Measurements from ENCODE around the gene FMO3.

The FMO3 gene

GRCh38 chr1:171117085-171117484 lies 26.4 kb downstream of the FMO3 start:
- DNase-seq = no peak

GRCh38 chr1:171119648-171120047 lies 28.9 kb downstream of the FMO3 start:
- no peak for DNase-seq

- no peak for DNase-seq
Observed at GRCh38 chr1:171122299-171122698, 31.6 kb downstream of the FMO3 start.

GRCh38 chr1:171122893-171123292 lies 32.2 kb downstream of the FMO3 start:
- no peak for DNase-seq

GRCh38 chr1:171126504-171126903 lies 35.8 kb downstream of the FMO3 start:
- no peak for DNase-seq

GRCh38 chr1:171127099-171127498 lies 36.4 kb downstream of the FMO3 start:
- DNase-seq = no peak

- DNase-seq = no peak
Observed at GRCh38 chr1:171127501-171127900, 36.8 kb downstream of the FMO3 start.

GRCh38 chr1:171128463-171128862 lies 37.8 kb downstream of the FMO3 start:
- DNase-seq = no peak

- DNase-seq = no peak
Observed at GRCh38 chr1:171134204-171134923, 43.7 kb downstream of the FMO3 start.

GRCh38 chr1:171137580-171137979 lies 46.9 kb downstream of the FMO3 start:
- no peak for DNase-seq

- no peak for DNase-seq
Observed at GRCh38 chr1:171138980-171139379, 48.3 kb downstream of the FMO3 start.

GRCh38 chr1:171139890-171140289 lies 49.2 kb downstream of the FMO3 start:
- DNase-seq = no peak

- DNase-seq = no peak
Observed at GRCh38 chr1:171140401-171140800, 49.7 kb downstream of the FMO3 start.

GRCh38 chr1:171140956-171141687 lies 50.4 kb downstream of the FMO3 start:
- no peak for DNase-seq

GRCh38 chr1:171141688-171142415 lies 51.1 kb downstream of the FMO3 start:
- no peak for DNase-seq

- DNase-seq = no peak
Observed at GRCh38 chr1:171142416-171143385, 52.0 kb downstream of the FMO3 start.

GRCh38 chr1:171150156-171150555 lies 59.5 kb downstream of the FMO3 start:
- DNase-seq = no peak

GRCh38 chr1:171152549-171152948 lies 61.8 kb downstream of the FMO3 start:
- DNase-seq = no peak

- no peak for DNase-seq
Observed at GRCh38 chr1:171155484-171155883, 64.8 kb downstream of the FMO3 start.

- no peak for DNase-seq
Observed at GRCh38 chr1:171158096-171158495, 67.4 kb downstream of the FMO3 start.

GRCh38 chr1:171158551-171158950 lies 67.8 kb downstream of the FMO3 start:
- no peak for DNase-seq

GRCh38 chr1:171159148-171159547 lies 68.4 kb downstream of the FMO3 start:
- DNase-seq = no peak

GRCh38 chr1:171160211-171160610 lies 69.5 kb downstream of the FMO3 start:
- DNase-seq = no peak

All from stimulated activated CD4-positive, alpha-beta T cell treated with anti-CD3 and anti-CD28 coated beads, Interleukin-2, amount 100 ng/mL, for 24 hours (primary cell).